Keratinocyte (primary cell): ENCODE results near the gene TCEA2. TPM values are rescaled to one million over a fixed set of nuclear protein-coding genes. Genes with fewer than 3 reads are reported as not detected.

Experiments used
- DNase-seq: peaks from one replicate; pipeline ENCODE4 v3.0.0-alpha.2; 2011; ENCODE audit warnings: low read depth, missing footprints, low spot score
- FAIRE-seq: peaks from 2 replicates; lab custom pipeline; 2011; peaks lifted over from hg19 to GRCh38; lab: Jason Lieb, UNC
- H2AFZ ChIP-seq: 2 replicates; pipeline ENCODE4 v1.6.0; 2012; ENCODE audit warnings: low read length, control low read depth, inconsistent platforms; ENCODE audit not compliant: control insufficient read depth
- H3K27ac ChIP-seq: 2 replicates; pipeline ENCODE4 v1.5.1; 2011; ENCODE audit warnings: low read length; ENCODE audit not compliant: control insufficient read depth, insufficient read depth
- H3K27me3 ChIP-seq: 3 replicates; pipeline ENCODE4 v1.6.0; 2011; ENCODE audit warnings: low read length; ENCODE audit not compliant: control insufficient read depth, insufficient read depth; ENCODE audit errors: extremely low read depth
- H3K36me3 ChIP-seq, 2 experiments: 2 replicates in 1 of 2; 3 replicates in 1 of 2; pipeline ENCODE4 v1.5.1; 2011; ENCODE audit warnings: low read length in 2 of 2, mild to moderate bottlenecking in 1 of 2; ENCODE audit not compliant: control insufficient read depth in 2 of 2, insufficient read depth in 2 of 2; ENCODE audit errors: extremely low read depth in 1 of 2
- H3K4me1 ChIP-seq: 3 replicates; pipeline ENCODE4 v1.5.1; 2011; ENCODE audit warnings: low read length; ENCODE audit not compliant: control insufficient read depth, insufficient read depth; ENCODE audit errors: extremely low read depth
- H3K4me2 ChIP-seq: 3 replicates; pipeline ENCODE4 v1.6.0; 2011; ENCODE audit warnings: low read depth, low read length; ENCODE audit not compliant: control insufficient read depth, insufficient read depth; ENCODE audit errors: extremely low read depth
- H3K4me3 ChIP-seq, 3 experiments: fragments of 200-600 bp in 1 of 3; sonication (generic) in 1 of 3; 2 replicates in 2 of 3; 3 replicates in 1 of 3; pipeline ENCODE4 v1.5.1; 2011 to 2016; ENCODE audit warnings: low read length in 3 of 3, mild to moderate bottlenecking in 3 of 3, control low read depth in 2 of 3, inconsistent platforms in 1 of 3, low read depth in 1 of 3, mixed read lengths in 1 of 3, mixed run types in 1 of 3, moderate library complexity in 1 of 3; ENCODE audit not compliant: control insufficient read depth in 2 of 3, insufficient read depth in 2 of 3; ENCODE audit errors: extremely low read depth in 1 of 3
- H3K79me2 ChIP-seq: 2 replicates; pipeline ENCODE4 v1.6.0; 2012; ENCODE audit warnings: low read length; ENCODE audit not compliant: control insufficient read depth, insufficient read depth
- H3K9ac ChIP-seq: 3 replicates; pipeline ENCODE4 v1.6.0; 2011; ENCODE audit warnings: low read length; ENCODE audit not compliant: control insufficient read depth, insufficient read depth; ENCODE audit errors: extremely low read depth
- H3K9me1 ChIP-seq: 3 replicates; pipeline ENCODE4 v1.6.0; 2011; ENCODE audit warnings: low read length; ENCODE audit not compliant: control insufficient read depth, insufficient read depth; ENCODE audit errors: extremely low read depth
- H3K9me3 ChIP-seq: 2 replicates; pipeline ENCODE4 v1.5.1; 2012; ENCODE audit warnings: low read depth, low read length; ENCODE audit not compliant: control insufficient read depth
- H4K20me1 ChIP-seq: 3 replicates; pipeline ENCODE4 v1.6.0; 2011; ENCODE audit warnings: low read length; ENCODE audit not compliant: control insufficient read depth, insufficient read depth; ENCODE audit errors: extremely low read depth
- CTCF ChIP-seq, 3 experiments: IDR thresholded peaks in 1 of 3; conservative IDR thresholded peaks in 1 of 3; optimal IDR thresholded peaks in 1 of 3; 2 replicates in 2 of 3; 3 replicates in 1 of 3; pipeline versions ENCODE3 to v1.5.1; 2011; ENCODE audit warnings: low read length in 3 of 3, mild to moderate bottlenecking in 3 of 3, moderate library complexity in 2 of 3, control low read depth in 1 of 3, inconsistent platforms in 1 of 3; ENCODE audit not compliant: insufficient read depth in 2 of 3; ENCODE audit errors: extremely low read depth in 1 of 3
- EZH2 ChIP-seq: IDR thresholded peaks from one replicate; pipeline ENCODE4 v1.6.1; 2012; ENCODE audit warnings: inconsistent platforms, mild to moderate bottlenecking, low read length, moderate library complexity
- dilution Hi-C: fragments of 300-500 bp; cut with MboI; formaldehyde crosslinking; loops from one replicate; pipeline ENCODE4 v1.7.0; 2020; ENCODE audit warnings: low sequenced_read_pairs; ENCODE audit not compliant: extremely low pct_ligation_motif_present
- polyA plus RNA-seq, 5 experiments: library from polyadenylated mRNA; depleted of rRNA in 3 of 5; stranded (reverse) in 3 of 5; stranded (forward) in 1 of 5; unstranded in 1 of 5; fragments of >200 nt; gene quantifications; 1 replicate in 1 of 5; 2 replicates in 3 of 5; 3 replicates in 1 of 5; pipeline versions ENCODE4 v1.2.1 to v1.2.3, GENCODE V29; 2011 to 2012; ENCODE audit warnings: missing spikeins in 2 of 5, low read depth in 1 of 5, low replicate concordance in 1 of 5

The TCEA2 gene
- polyA plus RNA-seq, 1 donor (not counting 4 experiments of a cell fraction or from before 2014, with no cell fraction given) = 9.1 TPM

- Histone ChIP-seq H3K9ac (no peak overlapping the region), H3K4me3 (no peak overlapping the region), H3K9me1 (no peaks in the 10 kb centered on the region), H3K36me3 (no peaks in the 10 kb centered on the region), H3K27ac (no peak overlapping the region), H3K79me2 (no peaks in the 10 kb centered on the region), H3K9me3 (no peaks in the 10 kb centered on the region), H2AFZ (no peak overlapping the region), H3K27me3 (peaks cover 30% of the 10 kb centered on the region), H3K4me1 (no peaks in the 10 kb centered on the region), H4K20me1 (no peaks in the 10 kb centered on the region), H3K4me2 (no peak overlapping the region)
- dilution Hi-C loops = no loop called here
- no peak for TF ChIP-seq EZH2
- TF ChIP-seq CTCF (optimal IDR thresholded peaks at IDR 0.05 in 1 of 3, IDR thresholded peaks at IDR 0.05 in 1 of 3, conservative IDR thresholded peaks at IDR 0.05 in 1 of 3; ENCODE audit: extremely low read depth in 1 of 3, insufficient read depth in 2 of 3, low read length in 3 of 3) = no peak
- no peak for FAIRE-seq
- DNase-seq = no peak
Observed at GRCh38 chr20:64105846-64106434, 42.9 kb downstream of the TCEA2 start.

DNA sequence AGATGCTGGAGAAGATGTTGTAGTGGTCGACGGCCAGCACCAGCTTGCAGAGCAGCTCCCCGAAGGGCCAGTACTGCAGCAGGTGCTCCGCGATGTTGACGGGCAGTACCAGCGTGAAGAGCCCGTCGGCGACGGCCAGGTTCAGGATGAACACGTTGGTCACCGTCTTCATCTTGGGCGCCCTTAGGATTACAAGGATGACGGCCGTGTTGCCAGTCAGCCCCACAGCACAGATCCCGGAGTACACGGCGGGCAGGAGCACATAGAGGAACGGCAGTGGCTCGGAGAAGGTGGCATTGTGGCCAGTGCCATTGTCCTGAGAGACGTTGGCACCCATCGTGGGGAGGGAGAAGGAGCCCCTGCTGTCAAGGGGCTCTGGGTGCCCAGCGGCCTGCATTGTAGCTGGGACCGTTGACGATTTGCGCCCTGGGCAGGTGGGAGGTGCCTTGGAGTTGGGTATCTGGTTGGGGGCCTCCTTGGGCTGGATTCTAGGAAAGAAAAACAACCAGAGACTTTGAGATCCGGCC lies 43.5 kb downstream of the TCEA2 start:
- Histone ChIP-seq H3K4me3 (no peak overlapping the region), H3K27ac (no peak overlapping the region), H3K9me3 (no peaks in the 10 kb centered on the region), H3K4me1 (no peaks in the 10 kb centered on the region), H3K9ac (no peak overlapping the region), H3K9me1 (no peaks in the 10 kb centered on the region), H4K20me1 (no peaks in the 10 kb centered on the region), H3K36me3 (no peaks in the 10 kb centered on the region), H3K27me3 (peaks cover 24% of the 10 kb centered on the region), H2AFZ (no peak overlapping the region), H3K79me2 (no peaks in the 10 kb centered on the region), H3K4me2 (no peak overlapping the region)
- DNase-seq = no peak
- TF ChIP-seq EZH2 (no peak), CTCF (optimal IDR thresholded peaks at IDR 0.05 in 1 of 3, IDR thresholded peaks at IDR 0.05 in 1 of 3, conservative IDR thresholded peaks at IDR 0.05 in 1 of 3; ENCODE audit: extremely low read depth in 1 of 3, insufficient read depth in 2 of 3, low read length in 3 of 3) (no peak)
- no peak for FAIRE-seq
- dilution Hi-C loops = no loop called here
